HG03108 (cell line): ENCODE results near the gene C12orf50.
"Not testable (repeated sequence)": the region's sequence is repeated elsewhere in the genome, so short reads cannot be mapped to it uniquely, and the experiment has no call there.

ENCODE experiments used
- ATAC-seq: cut with Tn5 transposase; IDR thresholded peaks from one replicate; pipeline ENCODE4 v1.9.1; 2021; ENCODE audit warnings: moderate library complexity; ENCODE audit not compliant: unreplicated experiment

Gene C12orf50, protein sequence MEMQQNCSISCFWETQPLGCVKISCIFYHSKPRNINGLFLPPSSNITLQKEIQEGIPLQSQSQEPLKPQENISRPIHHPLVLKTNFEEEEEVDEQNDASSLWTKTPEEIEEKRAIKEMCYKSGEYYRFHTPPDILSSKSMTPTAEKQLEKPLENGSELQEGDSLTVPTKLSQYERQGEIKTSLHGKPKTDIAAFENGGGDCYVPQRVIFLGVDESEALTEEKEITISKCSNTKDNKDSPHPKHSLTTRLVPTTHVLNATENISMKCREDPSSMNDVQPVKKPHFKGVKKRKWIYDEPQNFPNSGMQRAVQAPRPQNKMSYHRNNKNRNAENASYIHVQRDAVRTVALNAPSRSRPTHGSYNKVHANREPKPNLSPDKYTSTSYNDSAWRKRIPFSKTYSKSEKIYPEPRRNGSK

DNA sequence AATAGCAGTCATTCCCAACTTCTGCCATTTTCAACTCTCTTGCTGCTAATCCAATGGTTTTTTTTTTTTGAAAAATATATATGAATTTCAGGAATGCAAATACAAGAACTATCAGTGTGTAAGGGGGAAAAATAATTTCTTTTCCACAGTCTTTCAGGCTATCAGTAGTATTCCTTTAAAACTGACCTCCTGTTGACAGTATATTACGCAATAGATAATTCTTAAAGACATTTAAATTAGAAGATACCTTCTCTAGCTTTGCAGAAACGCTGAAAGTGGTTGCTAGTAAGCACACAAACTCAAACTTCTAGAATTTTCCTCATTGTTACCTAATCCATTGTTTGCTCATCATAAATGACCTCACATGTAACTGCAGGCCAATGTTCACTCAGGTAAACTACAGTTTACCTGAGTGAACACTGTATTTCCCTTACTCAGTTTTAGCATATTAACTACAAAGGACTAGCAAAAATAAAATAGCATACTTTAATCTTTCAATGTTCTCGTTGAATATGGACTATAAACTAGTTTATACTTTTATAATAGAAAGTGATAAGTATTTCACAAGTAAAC lies at the start of gene C12orf50:
Gene C12orf50 (minus strand): TSS at position 309 of the 573 bp plus-strand sequence. CDS start 2,439 bp downstream, outside the sequence.
- ATAC-seq: no peak

DNA sequence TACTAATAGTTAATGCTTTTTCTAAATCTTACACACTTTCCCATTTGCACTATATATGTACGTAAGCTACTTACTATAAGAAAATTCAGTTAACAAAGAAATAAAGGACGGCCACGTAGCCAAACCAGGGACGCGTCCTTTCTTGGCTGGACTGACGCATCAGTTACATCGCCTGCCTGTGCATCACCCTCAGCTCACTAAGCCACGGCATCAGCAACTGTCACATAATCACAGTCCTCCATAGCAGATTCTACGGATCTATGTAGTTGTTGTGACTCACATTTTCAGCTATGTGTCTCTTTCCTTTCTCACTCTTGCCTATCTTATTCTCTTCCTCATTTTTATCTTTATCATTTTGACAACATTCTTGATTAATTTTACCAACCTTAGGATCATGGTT lies 38.1 kb upstream of the C12orf50 start:
- no peak for ATAC-seq

- peak; percentile 71 for ATAC-seq
Observed at GRCh38 chr12:88063375-88063774, 34.2 kb upstream of the C12orf50 start.

GRCh38 chr12:88062474-88062873 lies 33.3 kb upstream of the C12orf50 start:
- ATAC-seq: peak; percentile 56

- no peak for ATAC-seq
Observed at GRCh38 chr12:88058719-88059077, 29.5 kb upstream of the C12orf50 start.

DNA sequence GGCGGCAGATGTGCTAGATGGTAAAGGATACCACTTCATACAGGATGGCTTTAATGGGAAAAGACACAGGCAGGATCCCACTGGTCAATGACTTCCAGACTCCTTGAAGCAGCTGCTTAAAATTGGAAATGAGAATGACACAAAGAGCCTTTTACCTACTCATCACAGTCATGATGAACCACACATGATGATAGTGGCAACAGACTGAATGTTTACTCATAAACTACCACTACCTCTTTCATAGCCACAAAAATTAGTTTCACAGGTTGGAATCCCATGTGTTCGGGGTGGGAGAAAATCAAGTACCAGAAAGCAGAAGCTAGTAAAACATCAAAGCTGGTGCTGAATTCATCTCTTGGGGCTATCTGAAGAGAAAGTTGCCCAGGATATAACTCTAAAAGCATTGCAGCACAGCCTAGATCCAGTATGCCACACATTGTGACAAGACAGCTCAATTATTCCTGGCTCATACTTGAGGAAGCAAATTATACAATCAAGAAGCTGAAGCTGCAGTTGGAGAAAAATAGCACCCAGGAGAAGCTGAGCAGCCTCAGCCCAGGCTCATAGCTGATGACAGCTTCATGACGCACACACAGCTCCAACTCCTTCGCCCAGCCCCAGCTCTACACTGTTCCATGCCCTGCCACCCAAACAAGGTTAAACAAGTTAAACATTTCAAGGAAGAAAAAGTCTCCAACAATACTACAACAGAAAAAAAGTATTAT lies 29.0 kb upstream of the C12orf50 start:
- no peak for ATAC-seq

- no peak for ATAC-seq
Observed at GRCh38 chr12:88056571-88056970, 27.4 kb upstream of the C12orf50 start.

- peak; percentile 60 for ATAC-seq
Observed at GRCh38 chr12:88052686-88053085, 23.5 kb upstream of the C12orf50 start.

DNA sequence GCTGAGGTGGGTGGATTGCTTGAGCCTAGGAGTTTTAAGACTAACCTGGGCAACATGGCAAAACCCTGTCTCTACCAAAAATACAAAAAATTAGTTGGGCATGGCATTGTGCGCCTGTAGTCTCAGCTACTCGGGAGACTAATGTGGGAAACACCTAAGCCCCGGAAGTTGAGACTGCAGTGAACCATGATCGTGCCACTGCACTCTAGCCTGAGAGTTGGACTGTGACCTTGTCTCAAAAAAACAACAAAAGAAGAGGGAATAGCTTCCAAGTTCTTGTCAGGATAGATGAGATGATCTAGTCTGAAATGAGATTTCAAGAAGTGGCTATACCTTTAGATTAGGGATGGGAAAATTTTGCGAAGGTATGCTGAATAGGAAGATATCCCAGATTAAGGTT lies 14.8 kb upstream of the C12orf50 start:
- ATAC-seq: no peak

GRCh38 chr12:88037770-88038169 lies 8.6 kb upstream of the C12orf50 start:
- no peak for ATAC-seq

DNA sequence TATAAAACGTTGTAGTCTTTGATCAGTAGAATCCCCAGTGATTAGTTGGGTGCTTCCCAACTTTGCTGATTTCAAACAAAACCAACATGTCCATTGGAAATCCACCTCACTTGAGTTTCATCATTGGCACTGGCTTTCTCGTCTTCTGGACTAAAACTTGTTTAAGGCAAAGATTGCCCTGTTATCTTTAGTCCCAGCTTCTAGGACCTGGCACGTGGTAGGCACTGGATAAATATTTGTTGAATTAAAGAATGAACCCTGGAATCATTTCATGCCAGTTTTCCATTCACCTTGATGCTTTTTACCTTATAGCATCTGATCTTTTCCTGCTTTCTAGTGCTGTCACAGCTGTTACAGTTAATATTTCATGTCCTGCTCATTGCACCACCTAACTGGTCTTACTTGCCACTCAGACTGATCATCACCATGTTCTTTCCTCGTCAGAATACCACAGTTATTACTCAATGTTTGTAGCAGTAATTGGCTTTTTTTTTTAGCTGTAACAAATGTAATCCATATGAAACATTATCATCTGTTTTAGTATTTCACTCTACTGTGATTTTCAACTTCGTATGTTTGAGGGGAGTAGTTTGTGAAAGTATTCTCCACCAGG lies 7.3 kb upstream of the C12orf50 start:
- no peak for ATAC-seq

- peak; percentile 11 for ATAC-seq
Observed at GRCh38 chr12:88035907-88036289, 6.7 kb upstream of the C12orf50 start.

DNA sequence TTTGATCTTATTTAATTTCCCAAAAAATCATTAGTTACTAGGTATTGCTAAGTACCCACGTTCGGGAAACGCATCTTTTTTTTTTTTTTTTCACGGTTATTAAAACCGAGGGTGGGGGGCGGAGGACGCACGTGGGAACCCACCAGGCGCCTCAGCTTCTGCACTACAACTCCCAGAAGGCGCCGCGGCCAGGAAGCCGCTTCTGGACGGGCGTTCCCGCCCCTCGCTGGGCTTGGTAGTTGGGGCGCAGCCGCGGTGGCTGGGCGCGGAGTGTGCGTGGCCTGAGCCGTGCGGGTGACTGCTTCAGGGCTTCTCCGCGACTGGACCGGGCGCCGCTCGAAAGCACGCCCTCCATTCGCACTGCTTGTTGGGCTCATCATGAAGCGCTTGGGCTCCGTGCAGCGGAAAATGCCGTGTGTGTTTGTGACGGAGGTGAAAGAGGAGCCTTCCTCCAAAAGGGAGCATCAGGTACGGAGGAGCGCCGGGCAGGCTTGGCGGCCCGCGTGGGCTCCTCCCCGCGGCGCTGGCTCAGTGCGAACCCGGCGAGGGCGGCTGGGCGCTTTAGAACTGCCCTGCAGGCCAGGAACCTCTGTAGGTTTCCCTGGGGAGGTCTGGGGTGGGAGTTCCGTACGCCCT lies 6.2 kb upstream of the C12orf50 start:
- peak; percentile 100 for ATAC-seq

DNA sequence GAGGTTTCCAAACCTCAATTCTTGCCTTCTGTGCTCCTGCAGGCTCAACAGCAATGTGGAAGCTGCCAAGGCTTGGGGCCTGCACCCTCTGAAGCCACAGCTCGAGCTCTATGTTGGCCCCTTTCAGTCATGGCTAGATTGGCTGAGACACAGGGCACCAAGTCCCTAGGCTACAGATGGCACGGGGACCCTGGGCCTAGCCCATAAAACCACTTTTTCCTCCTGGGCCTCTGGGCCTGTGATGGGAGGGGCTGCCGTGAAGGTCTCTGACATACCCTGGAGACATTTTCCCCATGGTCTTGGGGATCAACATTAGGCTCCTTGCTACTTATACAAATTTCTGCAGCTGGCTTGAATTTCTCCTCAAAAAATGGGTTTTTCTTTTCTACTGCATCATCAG lies 2.0 kb upstream of the C12orf50 start:
- ATAC-seq: not testable (repeated sequence)

DNA sequence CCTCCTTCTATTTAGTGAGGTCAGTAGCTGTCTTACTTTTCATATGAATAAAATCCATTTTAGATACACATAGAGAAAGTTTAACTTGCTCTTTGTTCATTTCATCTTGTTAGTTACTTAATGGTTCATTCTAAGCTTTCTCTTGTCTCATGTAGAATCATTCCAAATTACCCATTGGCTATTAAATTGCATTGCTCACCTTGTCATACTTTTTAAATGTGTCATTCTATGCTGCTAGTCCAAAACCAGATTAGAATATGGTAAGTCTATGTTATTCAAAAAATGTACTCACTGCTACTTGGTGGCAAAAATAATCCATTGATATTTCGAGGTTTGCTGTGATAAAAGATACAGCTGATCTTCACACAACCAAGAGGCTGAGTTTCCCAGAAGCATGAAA lies 3.0 kb downstream of the C12orf50 start:
- no peak for ATAC-seq

- ATAC-seq: no peak
Observed at GRCh38 chr12:88017964-88018363, 11.2 kb downstream of the C12orf50 start.

GRCh38 chr12:88015825-88016224 lies 13.4 kb downstream of the C12orf50 start:
- no peak for ATAC-seq

- ATAC-seq: no peak
Observed at GRCh38 chr12:88011755-88012154, 17.4 kb downstream of the C12orf50 start.

- no peak for ATAC-seq
Observed at GRCh38 chr12:88006351-88006750, 22.9 kb downstream of the C12orf50 start.

GRCh38 chr12:88001327-88001726 lies 27.9 kb downstream of the C12orf50 start:
- ATAC-seq: no peak

GRCh38 chr12:87995581-87996178 lies 33.5 kb downstream of the C12orf50 start:
- ATAC-seq: peak; percentile 67
